Measurements from ENCODE around the gene KCNC1. TPM values are rescaled to one million over a fixed set of nuclear protein-coding genes. Genes with fewer than 3 reads are reported as not detected.

KCNC1 gene
- total RNA-seq, 2 experiments from 2014 or later, result not detected

DNA sequence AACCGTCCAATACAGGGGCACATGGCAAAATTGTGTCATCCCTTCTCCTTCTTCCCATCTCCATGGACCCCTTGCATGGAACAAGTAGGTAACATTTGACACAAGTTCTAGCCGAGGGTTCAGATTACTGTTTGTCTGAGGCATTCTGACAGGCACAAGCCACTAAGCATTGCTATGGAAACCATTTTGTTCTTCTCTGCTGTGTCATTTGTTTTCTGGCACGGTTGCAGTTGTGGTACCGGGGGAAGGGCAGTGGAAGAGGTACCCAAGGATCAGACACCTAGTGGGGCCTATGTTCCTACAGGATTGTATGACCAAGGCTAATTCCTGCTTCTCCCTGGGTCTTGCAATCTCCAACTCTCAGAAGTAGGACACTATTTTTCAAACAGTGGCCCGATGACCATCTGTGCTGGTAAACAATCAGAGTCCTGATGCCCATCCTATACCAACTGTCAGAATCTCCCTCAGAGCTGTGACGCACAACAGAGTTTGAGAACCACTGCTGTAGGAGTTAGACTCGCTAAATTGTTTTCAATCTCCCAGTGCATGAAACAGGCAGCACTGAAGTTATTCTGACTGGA is 69.3 kb downstream of the KCNC1 start:
- ChIA-PET CTCF (no interaction called here), POLR2A (no interaction called here)
- Mint-ChIP-seq H3K4me3 (no peak overlapping the region), H3K36me3 (peaks cover 12% of the 10 kb centered on the region), H3K27ac (no peak overlapping the region), H3K27me3 (no peaks in the 10 kb centered on the region), H3K9me3 (no peaks in the 10 kb centered on the region), H3K4me1 (ENCODE audit: low read depth) (no peaks in the 10 kb centered on the region)
- intact Hi-C loops (cut with micrococcal nuclease), result no loop called here
- no peak for DNase-seq

DNA sequence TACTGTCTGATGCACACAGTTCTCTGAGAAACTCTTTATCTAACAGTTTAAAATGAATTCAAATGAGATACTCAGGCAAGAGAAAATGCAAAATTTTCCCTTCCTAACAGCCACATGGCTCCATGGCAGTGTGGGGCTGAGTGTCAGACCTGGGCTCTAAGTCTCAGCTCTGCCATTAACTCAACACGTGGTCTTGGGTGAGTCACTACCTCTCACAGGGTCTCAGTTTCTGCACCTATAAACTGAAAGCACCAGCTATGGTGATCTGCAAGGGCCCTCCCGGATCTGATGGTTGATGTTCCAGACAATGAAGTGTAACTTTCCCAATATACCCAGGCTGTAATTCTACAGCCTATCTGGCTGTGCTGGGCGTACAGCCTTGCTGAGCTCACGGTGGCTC is 70.5 kb downstream of the KCNC1 start:
- H3K27ac Mint-ChIP-seq, result no peak overlapping the region
- peaks cover 7% of the 10 kb centered on the region for H3K36me3 Mint-ChIP-seq
- ChIA-PET POLR2A (no interaction called here), CTCF (no interaction called here)
- no peak for DNase-seq
- H3K4me3 Mint-ChIP-seq, result no peak overlapping the region
- no peaks in the 10 kb centered on the region for H3K9me3 Mint-ChIP-seq
- intact Hi-C loops (cut with micrococcal nuclease), result no loop called here
- no peaks in the 10 kb centered on the region for H3K27me3 Mint-ChIP-seq
- H3K4me1 Mint-ChIP-seq (ENCODE audit: low read depth), result no peaks in the 10 kb centered on the region

DNA sequence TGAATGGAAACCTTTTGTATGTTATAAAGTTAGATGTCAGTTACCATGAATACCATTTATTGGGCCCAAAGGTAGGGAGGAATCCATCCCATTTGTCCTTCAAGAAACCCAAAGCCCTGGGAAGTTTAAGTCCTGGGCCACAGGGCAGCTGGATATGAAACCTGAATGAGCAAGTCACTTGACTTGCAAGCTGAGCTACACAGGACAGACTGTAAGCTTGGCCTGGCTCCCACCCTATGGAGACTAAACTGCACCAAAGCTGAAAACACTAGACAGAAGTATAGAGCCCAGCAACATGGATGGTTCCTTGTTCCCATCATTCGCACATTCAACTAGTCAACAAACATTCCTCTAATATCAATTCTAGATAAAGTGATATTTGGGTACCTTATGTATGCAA is 71.3 kb downstream of the KCNC1 start:
- no peaks in the 10 kb centered on the region for H3K9me3 Mint-ChIP-seq
- no peaks in the 10 kb centered on the region for H3K4me1 Mint-ChIP-seq (ENCODE audit: low read depth)
- DNase-seq, result no peak
- ChIA-PET POLR2A (no interaction called here), CTCF (no interaction called here)
- H3K4me3 Mint-ChIP-seq, result no peak overlapping the region
- no peak overlapping the region for H3K27ac Mint-ChIP-seq
- no peaks in the 10 kb centered on the region for H3K27me3 Mint-ChIP-seq
- intact Hi-C loops (cut with micrococcal nuclease), result no loop called here
- H3K36me3 Mint-ChIP-seq, result peaks cover 5% of the 10 kb centered on the region

DNA sequence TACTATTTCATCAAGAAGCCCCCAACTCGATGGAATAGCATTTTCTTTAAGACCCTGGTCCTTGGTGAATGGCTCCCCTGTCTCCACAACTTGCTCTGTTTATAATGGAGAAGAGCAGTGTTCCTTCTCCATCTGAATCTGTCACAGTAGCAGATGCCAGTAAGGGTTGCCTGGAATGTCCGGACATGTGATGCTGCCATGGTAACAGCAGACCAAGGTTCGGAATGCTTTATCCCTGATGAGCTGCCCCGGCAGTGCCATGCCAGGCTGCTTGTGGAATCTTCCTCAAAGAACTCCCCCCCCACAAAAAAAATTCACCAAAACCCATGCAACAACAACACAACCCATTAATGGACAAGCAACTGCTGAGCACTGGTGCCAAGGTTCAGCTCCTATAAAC is 72.5 kb downstream of the KCNC1 start:
- Mint-ChIP-seq H3K27ac (no peak overlapping the region), H3K27me3 (no peaks in the 10 kb centered on the region), H3K36me3 (peaks cover 5% of the 10 kb centered on the region), H3K9me3 (no peaks in the 10 kb centered on the region), H3K4me3 (no peak overlapping the region), H3K4me1 (ENCODE audit: low read depth) (no peaks in the 10 kb centered on the region)
- intact Hi-C loops (cut with micrococcal nuclease), result no loop called here
- no peak for DNase-seq
- POLR2A ChIA-PET, result no interaction called here
- CTCF ChIA-PET, result no interaction called here

DNA sequence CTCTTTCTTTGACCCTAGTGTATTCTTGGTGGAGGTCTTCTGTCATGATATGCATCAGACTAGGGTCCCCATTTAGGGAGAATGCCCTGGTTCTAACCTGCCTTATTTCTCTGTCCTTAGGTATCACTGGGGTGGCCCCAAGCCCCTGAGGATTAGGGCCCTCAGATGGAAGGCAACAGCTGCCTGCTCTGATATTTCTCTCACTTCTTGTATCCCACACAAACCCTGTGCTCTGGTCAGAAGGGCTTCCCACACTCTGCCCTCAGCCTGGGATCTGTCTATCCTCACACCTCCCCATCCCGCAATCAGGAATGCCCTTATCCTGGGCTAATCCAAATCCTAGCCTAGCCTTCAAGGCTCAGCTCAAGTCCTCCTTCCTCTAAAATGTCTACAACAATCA is 75.5 kb downstream of the KCNC1 start:
- H3K27ac Mint-ChIP-seq, result no peak overlapping the region
- peaks cover 5% of the 10 kb centered on the region for H3K36me3 Mint-ChIP-seq
- no peaks in the 10 kb centered on the region for H3K9me3 Mint-ChIP-seq
- no peak overlapping the region for H3K4me3 Mint-ChIP-seq
- H3K27me3 Mint-ChIP-seq, result no peaks in the 10 kb centered on the region
- POLR2A ChIA-PET, result no interaction called here
- CTCF ChIA-PET, result no interaction called here
- no peak for DNase-seq
- H3K4me1 Mint-ChIP-seq (ENCODE audit: low read depth), result no peaks in the 10 kb centered on the region
- intact Hi-C loops (cut with micrococcal nuclease), result no loop called here

DNA sequence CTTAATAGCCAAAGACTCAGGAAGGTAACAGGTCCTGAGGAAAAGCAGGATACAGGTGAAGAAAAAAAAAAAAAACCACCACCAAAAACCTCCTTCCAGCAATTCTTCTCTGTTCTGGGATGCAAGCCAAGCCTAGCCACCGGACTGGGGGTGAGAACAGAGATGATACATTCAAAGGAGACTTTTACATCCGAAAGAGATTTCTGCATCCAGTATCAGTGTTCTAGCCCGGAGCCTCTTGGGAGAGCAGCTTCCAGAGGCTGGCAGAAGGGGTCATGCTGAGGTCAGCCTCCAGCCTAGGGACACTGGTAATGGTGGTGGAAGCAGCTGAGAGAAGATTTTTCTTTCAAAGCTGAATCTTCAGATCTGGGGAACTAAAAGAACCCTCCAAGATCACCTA is 76.2 kb downstream of the KCNC1 start:
- no peaks in the 10 kb centered on the region for H3K9me3 Mint-ChIP-seq
- H3K4me3 Mint-ChIP-seq, result no peak overlapping the region
- ChIA-PET CTCF (no interaction called here), POLR2A (no interaction called here)
- H3K27ac Mint-ChIP-seq, result no peak overlapping the region
- peaks cover 5% of the 10 kb centered on the region for H3K36me3 Mint-ChIP-seq
- no peaks in the 10 kb centered on the region for H3K27me3 Mint-ChIP-seq
- H3K4me1 Mint-ChIP-seq (ENCODE audit: low read depth), result no peaks in the 10 kb centered on the region
- no peak for DNase-seq
- intact Hi-C loops (cut with micrococcal nuclease), result no loop called here

DNA sequence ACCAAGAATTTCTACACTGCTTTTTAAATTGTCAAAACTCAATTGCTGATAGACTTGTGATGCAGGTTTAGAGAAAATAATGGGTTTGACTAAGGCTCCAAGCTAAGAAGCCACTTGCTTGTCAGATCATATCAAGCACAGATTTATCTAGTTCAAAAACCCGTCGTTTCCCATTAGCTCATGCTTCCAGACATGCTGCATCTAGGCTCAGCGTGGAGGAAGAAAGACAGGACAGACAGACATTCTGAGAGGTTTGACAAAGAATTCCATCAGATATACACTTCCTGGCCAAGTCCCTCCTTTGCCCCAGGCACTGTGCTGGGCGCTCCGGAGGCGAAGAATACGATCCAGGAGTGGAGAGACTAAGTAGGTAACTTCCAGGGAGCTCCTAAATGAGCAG is 76.8 kb downstream of the KCNC1 start:
- Mint-ChIP-seq H3K27me3 (no peaks in the 10 kb centered on the region), H3K27ac (no peak overlapping the region), H3K9me3 (no peaks in the 10 kb centered on the region), H3K4me1 (ENCODE audit: low read depth) (no peaks in the 10 kb centered on the region), H3K36me3 (peaks cover 5% of the 10 kb centered on the region), H3K4me3 (no peak overlapping the region)
- ChIA-PET POLR2A (no interaction called here), CTCF (no interaction called here)
- no peak for DNase-seq
- intact Hi-C loops (cut with micrococcal nuclease), result no loop called here

DNA sequence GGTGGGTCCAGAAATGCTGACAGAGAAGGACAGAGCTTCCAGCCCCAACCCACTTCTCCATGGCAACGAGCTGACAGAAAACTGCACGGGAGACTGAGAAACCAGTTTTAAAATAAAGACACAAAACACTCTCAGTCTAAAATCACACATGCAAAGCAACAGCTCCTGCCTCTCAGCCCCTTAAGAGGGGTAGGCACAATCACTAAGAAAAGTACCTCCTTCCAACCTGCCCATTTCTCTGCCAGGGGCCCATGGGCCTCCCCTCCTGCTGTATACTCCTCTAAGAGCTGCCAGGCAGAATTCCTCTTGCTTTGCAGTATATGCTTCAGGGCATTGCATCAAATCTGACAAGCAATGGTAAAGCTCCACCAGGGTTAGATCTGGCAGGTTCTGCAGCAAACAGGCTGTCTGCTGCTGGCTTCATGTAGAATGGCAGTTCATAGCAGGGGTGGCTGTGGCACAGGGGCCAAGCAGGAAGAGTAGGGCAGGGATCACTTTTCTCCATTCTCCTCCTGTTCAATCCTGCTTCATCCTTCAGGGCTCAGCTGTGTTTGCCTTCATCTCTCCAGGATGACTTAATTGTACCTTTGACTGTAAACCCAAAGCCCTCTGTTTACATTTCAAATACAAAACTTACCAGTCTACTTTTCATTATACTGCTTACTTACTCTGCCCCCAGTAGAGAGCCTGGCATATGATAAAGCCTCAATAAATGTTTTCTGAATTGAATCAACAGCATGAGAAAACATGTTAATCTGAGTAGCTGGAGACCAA is 77.7 kb downstream of the KCNC1 start:
- CTCF ChIA-PET, result no interaction called here
- H3K4me3 Mint-ChIP-seq, result no peak overlapping the region
- H3K36me3 Mint-ChIP-seq, result peaks cover 4% of the 10 kb centered on the region

DNA sequence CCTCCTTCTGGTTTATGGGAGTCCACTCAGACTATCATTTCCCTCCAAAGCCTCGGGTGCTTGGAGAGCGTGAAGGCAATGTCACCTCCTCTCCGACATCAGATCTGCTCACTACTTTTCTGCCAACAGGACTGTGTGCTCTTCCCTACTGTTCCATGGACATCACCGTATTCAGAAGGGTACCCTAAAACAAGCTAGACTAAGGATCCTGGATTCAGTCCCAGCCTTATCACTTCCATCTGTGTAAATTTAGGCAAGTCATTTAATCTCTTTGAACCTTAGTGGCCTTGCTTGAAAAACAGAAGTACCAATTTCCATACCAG is 78.2 kb downstream of the KCNC1 start:
- Mint-ChIP-seq H3K9me3 (no peaks in the 10 kb centered on the region), H3K36me3 (peaks cover 4% of the 10 kb centered on the region), H3K4me3 (no peak overlapping the region), H3K4me1 (ENCODE audit: low read depth) (no peaks in the 10 kb centered on the region), H3K27me3 (no peaks in the 10 kb centered on the region), H3K27ac (no peak overlapping the region)
- CTCF ChIA-PET, result no interaction called here
- POLR2A ChIA-PET, result no interaction called here
- intact Hi-C loops (cut with micrococcal nuclease), result no loop called here
- DNase-seq, result no peak

More for the DNA sequence above, 77.7 kb downstream of the KCNC1 start:
- POLR2A ChIA-PET, result no interaction called here
- Mint-ChIP-seq H3K9me3 (no peaks in the 10 kb centered on the region), H3K27me3 (no peaks in the 10 kb centered on the region), H3K4me1 (ENCODE audit: low read depth) (no peaks in the 10 kb centered on the region), H3K27ac (no peak overlapping the region)
- no peak for DNase-seq
- intact Hi-C loops (cut with micrococcal nuclease), result no loop called here

DNA sequence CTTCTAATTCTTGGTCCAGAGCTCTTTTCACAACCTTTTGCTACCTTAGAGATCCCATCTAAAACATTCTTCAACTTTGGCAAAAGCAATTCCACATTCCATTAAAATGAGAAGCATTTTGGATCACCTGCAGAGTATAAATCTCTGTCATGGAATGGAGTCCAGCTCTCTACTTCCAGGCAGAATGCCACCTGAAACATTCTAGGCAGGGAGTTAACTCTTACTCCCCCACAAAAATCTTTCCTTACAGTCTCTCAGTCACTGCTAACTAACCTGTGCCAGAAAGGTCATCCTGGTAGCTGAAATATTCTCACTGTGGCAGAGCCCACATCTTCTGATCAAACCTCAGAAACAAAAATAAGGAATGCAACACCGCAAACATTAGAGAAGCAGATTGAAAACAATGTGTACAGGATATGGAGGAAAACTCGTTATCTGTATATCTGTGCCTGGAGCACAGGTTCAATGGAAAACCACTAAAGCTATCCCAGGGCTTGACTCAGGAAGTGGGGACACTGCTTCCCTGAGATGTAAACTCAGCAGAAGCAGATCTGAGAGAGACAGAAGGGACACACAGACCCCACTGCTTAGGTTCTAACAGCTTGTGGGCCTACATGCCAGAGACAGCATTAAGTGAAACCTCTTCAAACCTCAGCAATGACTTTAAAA is 78.9 kb downstream of the KCNC1 start:
- intact Hi-C loops (cut with micrococcal nuclease), result no loop called here
- H3K36me3 Mint-ChIP-seq, result peaks cover 1% of the 10 kb centered on the region

DNA sequence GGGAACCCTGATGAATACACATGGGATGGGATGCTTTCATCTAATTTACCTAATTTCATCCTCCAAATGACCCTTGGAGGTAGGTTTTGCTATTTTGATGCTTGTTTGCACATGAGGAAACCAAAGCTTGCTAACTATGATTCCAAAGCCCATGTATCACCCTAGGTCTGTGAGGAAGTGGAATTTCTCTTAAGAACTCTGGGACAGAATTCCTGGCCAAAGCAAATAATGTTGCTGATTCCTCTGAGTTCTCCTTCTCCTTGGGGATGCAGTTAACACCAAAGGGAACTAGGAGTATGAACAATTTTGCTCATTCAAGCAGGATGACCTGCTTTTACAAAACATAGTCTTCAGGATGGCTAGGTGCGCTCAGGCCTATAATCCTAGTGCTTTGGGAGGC is 80.0 kb downstream of the KCNC1 start:
- CTCF ChIA-PET, result no interaction called here
- Mint-ChIP-seq H3K9me3 (no peaks in the 10 kb centered on the region), H3K27me3 (no peaks in the 10 kb centered on the region), H3K27ac (no peak overlapping the region), H3K4me1 (ENCODE audit: low read depth) (no peaks in the 10 kb centered on the region), H3K36me3 (no peaks in the 10 kb centered on the region), H3K4me3 (no peak overlapping the region)
- DNase-seq, result no peak
- POLR2A ChIA-PET, result no interaction called here
- intact Hi-C loops (cut with micrococcal nuclease), result no loop called here

More for the DNA sequence above, 78.9 kb downstream of the KCNC1 start:
- ChIA-PET CTCF (no interaction called here), POLR2A (no interaction called here)
- H3K4me1 Mint-ChIP-seq (ENCODE audit: low read depth), result no peaks in the 10 kb centered on the region
- H3K27ac Mint-ChIP-seq, result no peak overlapping the region
- no peak for DNase-seq
- no peak overlapping the region for H3K4me3 Mint-ChIP-seq
- no peaks in the 10 kb centered on the region for H3K27me3 Mint-ChIP-seq
- H3K9me3 Mint-ChIP-seq, result no peaks in the 10 kb centered on the region

DNA sequence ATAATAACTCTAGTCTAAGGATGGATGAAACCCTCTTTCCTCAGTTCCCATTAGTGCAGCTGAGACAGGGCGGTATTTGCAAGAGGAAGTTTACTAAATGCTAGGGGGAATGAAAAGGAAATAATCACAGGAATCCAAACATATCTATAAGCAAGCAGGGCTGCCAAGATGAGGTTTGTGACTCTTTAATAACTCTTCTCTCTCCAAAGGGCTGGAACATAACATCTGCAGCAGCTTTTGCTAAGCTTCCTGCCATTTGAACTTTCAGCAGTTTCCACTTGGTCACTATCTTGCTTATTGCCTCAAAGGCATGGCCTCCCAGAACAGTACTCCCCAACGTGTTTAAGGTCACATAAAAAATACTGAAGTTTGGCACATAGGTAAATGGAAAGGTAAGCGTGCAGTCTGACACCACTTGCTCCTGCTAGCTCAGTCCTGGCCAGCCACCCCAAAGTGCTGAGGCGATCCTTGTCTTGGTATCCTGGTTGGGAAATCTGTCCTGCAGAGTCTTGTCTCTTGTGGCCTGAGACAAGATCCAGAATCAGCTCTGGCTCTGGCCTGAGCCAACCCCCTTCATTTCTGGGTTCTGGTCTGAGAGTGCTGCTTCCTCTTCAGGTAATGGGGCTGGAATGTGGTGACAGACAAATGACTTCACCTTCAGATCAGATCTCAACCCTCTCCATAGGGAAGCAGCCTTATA is 81.8 kb downstream of the KCNC1 start:
- ChIA-PET CTCF (no interaction called here), POLR2A (no interaction called here)
- intact Hi-C loops (cut with micrococcal nuclease), result no loop called here
- H3K9me3 Mint-ChIP-seq, result no peaks in the 10 kb centered on the region
- no peak overlapping the region for H3K4me3 Mint-ChIP-seq
- DNase-seq, result no peak
- H3K27ac Mint-ChIP-seq, result no peak overlapping the region
- H3K36me3 Mint-ChIP-seq, result no peaks in the 10 kb centered on the region
- no peaks in the 10 kb centered on the region for H3K27me3 Mint-ChIP-seq
- no peaks in the 10 kb centered on the region for H3K4me1 Mint-ChIP-seq (ENCODE audit: low read depth)

Data from activated CD4-positive, alpha-beta memory T cell treated with anti-CD3 and anti-CD28 coated beads for 36 hours (primary cell).